ENCODE measurements around the gene SLC12A2. TPM values are rescaled to one million over a fixed set of nuclear protein-coding genes. Genes with fewer than 3 reads are reported as not detected.

Gene SLC12A2
- total RNA-seq, 1 donor from 2014 or later, result 14.5 TPM

DNA sequence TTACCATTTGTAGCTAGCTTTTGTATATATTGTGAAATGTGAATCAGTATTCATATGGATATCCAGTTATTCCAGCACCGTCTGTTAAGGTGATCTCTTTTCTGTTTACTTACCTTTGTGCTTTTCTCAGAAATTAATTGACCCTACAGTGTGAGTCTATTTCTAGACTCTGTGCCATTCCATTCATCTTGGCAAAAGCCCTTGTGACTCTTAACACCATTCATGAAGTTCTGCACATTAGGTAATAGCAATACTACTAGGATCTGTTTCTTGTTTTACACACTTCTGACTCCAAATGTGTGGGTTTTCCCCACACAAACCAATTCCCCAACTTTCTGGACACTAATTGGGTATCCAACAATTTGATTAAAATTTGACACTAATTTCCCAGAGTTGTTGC, 40.4 kb downstream of the SLC12A2 start:
- TF ChIP-seq CTCF (IDR thresholded peaks at IDR 0.05; ENCODE audit: insufficient read depth, low read length, severe bottlenecking), result no peak
- no peaks in the 10 kb centered on the region for H3K27me3 ChIP-seq (ENCODE audit: control insufficient read depth, insufficient read depth, low read length)
- no peak overlapping the region for H3K4me3 ChIP-seq (ENCODE audit: low read depth, low read length)
- no peak for FAIRE-seq
- no peaks in the 10 kb centered on the region for H3K36me3 ChIP-seq (ENCODE audit: control insufficient read depth, insufficient read depth, low read length)
- DNase-seq (ENCODE audit: low read depth), result no peak

DNA sequence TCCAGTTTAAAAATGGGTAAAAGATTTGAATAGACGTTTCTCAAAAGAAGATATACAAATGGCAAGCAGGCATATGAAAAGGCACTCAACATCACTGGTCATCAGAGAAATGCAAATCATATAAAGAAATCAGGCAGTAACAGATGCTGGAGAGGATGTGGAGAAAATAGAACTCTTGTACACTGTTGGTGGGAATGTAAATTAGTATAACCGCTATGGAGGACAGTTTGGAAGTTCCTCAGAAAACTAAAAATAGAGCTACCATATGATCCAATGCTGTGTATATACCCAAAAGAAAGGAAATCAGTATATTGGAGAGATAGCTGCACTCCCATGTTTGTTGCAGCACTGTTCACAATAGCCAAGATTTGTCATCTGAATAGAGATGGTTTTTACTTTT, 42.7 kb downstream of the SLC12A2 start:
- no peak for TF ChIP-seq CTCF (IDR thresholded peaks at IDR 0.05; ENCODE audit: insufficient read depth, low read length, severe bottlenecking)
- H3K4me3 ChIP-seq (ENCODE audit: low read depth, low read length), result no peak overlapping the region
- no peak for FAIRE-seq
- no peaks in the 10 kb centered on the region for H3K36me3 ChIP-seq (ENCODE audit: control insufficient read depth, insufficient read depth, low read length)
- H3K27me3 ChIP-seq (ENCODE audit: control insufficient read depth, insufficient read depth, low read length), result no peaks in the 10 kb centered on the region
- DNase-seq (ENCODE audit: low read depth), result no peak

DNA sequence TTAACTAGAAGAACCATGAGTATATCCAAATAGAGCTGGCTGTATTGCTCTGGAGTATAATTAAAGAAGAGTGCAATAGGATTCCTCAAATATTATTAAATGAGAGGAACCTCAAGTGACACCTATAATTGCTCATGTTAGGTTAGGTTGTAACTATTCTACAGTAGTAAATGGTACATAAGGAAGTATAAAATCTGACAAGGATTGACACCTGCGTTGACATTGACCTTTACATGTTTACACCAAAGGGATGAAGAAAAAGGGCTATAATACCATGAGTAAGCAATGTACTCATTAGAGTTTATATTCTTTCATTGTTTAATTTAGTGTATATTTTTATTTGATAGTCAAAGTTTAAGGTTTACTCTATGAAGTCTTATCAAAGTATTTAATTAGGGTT, 48.9 kb downstream of the SLC12A2 start:
- no peak for TF ChIP-seq CTCF (IDR thresholded peaks at IDR 0.05; ENCODE audit: insufficient read depth, low read length, severe bottlenecking)
- Histone ChIP-seq H3K4me3 (ENCODE audit: low read depth, low read length) (no peak overlapping the region), H3K27me3 (ENCODE audit: control insufficient read depth, insufficient read depth, low read length) (no peaks in the 10 kb centered on the region), H3K36me3 (ENCODE audit: control insufficient read depth, insufficient read depth, low read length) (no peaks in the 10 kb centered on the region)
- DNase-seq (ENCODE audit: low read depth), result no peak
- FAIRE-seq, result no peak

DNA sequence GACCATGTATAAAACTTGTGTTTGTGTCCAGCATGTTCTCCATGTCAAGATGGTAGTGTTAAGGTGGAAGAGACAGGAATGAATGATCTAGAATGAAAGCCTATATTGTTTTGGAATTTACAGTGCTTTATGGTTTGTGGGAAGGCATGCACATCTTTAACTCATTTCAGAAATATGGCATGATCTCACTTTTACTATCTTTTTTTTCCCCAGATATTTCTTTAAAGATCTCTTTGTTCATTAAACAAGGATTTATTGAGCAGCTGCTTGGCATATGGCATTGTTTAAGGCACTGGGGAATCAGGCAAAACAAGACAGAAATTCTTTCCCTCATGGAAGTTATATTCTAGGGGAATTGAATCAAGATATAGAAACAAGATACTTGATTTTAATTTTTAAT, 51.7 kb downstream of the SLC12A2 start:
- DNase-seq (ENCODE audit: low read depth), result no peak
- H3K27me3 ChIP-seq (ENCODE audit: control insufficient read depth, insufficient read depth, low read length), result no peaks in the 10 kb centered on the region
- TF ChIP-seq CTCF (IDR thresholded peaks at IDR 0.05; ENCODE audit: insufficient read depth, low read length, severe bottlenecking), result no peak
- H3K4me3 ChIP-seq (ENCODE audit: low read depth, low read length), result no peak overlapping the region
- H3K36me3 ChIP-seq (ENCODE audit: control insufficient read depth, insufficient read depth, low read length), result no peaks in the 10 kb centered on the region
- FAIRE-seq, result no peak

DNA sequence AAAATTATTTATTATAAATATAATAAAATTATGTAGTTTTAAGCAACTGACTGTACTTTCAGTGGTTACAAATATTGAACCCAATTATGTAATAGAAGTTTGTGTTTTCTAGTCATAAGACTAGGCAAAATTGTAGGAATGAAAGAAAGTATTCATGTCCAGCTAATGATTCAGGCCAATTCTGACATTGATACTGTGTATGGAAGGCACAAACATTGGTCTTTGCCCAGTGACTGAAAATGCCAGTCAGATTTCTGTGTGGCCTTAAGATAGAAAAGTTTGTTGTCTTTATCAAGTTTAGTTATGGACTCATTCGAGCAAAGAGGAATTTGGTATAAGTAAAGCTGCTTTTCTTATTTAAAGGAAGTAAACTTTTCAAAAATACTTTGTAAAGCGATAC, 60.3 kb downstream of the SLC12A2 start:
- H3K4me3 ChIP-seq (ENCODE audit: low read depth, low read length), result no peak overlapping the region
- DNase-seq (ENCODE audit: low read depth), result no peak
- H3K36me3 ChIP-seq (ENCODE audit: control insufficient read depth, insufficient read depth, low read length), result no peaks in the 10 kb centered on the region
- H3K27me3 ChIP-seq (ENCODE audit: control insufficient read depth, insufficient read depth, low read length), result no peaks in the 10 kb centered on the region
- FAIRE-seq, result no peak
- no peak for TF ChIP-seq CTCF (IDR thresholded peaks at IDR 0.05; ENCODE audit: insufficient read depth, low read length, severe bottlenecking)

- DNase-seq (ENCODE audit: low read depth), result no peak
Measured at GRCh38 chr5:128144491-128144890, 60.9 kb downstream of the SLC12A2 start.

More at GRCh38 chr5:128144491-128144890, 60.9 kb downstream of the SLC12A2 start:
- no peak for TF ChIP-seq CTCF (IDR thresholded peaks at IDR 0.05; ENCODE audit: insufficient read depth, low read length, severe bottlenecking)
- Histone ChIP-seq H3K4me3 (ENCODE audit: low read depth, low read length) (no peak overlapping the region), H3K36me3 (ENCODE audit: control insufficient read depth, insufficient read depth, low read length) (no peaks in the 10 kb centered on the region), H3K27me3 (ENCODE audit: control insufficient read depth, insufficient read depth, low read length) (no peaks in the 10 kb centered on the region)
- no peak for FAIRE-seq
